HuH-7 (cell line): ENCODE results near the gene STXBP1.
"Not testable (repeated sequence)": the region's sequence is repeated elsewhere in the genome, so short reads cannot be mapped to it uniquely, and the experiment has no call there.

Experiments
- DNase-seq: peaks from one replicate; pipeline ENCODE4 v3.0.0; 2011; ENCODE audit warnings: low spot score

Gene STXBP1

DNA sequence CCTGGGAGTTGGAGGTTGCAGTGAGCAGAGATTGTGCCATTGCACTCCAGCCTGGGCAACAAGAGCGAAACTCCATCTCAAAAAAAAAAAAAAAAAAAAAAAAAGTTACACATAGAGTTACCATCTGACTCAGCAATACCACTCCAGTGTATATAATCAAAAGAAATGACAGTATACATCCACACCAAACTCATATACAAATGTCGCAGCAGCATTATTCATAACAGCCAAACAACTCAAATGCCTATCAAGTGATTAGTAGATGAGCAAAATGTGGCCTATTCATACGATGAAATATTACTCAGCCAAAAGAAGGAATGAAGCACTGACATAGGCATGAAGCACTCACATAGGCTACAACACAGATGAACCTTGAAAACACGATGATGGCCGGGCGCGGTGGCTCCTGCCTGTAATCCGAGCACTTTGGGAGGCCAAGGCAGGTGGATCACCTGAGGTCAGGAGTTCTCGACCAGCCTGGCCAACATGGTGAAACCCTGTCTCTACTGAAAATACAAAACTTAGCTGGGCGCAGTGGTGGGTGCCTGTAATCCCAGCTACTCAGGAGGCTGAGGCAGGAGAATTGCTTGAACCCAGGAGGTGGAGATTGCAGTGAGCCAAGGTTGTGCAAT is 9.4 kb downstream of the STXBP1 start:
- DNase-seq: not testable (repeated sequence)

GRCh38 chr9:127626752-127627493 is 14.8 kb downstream of the STXBP1 start:
- DNase-seq: no peak

DNA sequence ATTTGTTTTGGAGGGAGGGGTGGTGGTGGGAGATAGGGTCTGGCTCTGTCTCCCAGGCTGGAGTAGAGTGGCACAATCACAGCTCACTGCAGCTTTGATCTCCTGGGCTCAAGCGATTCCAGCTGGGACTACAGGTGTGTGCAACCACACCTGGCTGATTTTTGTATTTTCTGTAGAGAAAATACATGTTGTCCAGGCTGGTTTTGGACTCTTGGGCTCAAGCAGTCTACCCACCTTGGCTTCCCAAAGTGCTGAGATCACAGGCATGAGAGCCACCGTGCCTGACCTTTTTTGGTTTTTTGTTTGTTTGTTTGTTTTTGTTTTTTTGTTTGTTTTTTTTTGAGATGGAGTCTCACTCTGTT is 15.4 kb downstream of the STXBP1 start:
- no peak for DNase-seq

- DNase-seq: no peak
Measured at GRCh38 chr9:127628758-127629467, 16.8 kb downstream of the STXBP1 start.

DNA sequence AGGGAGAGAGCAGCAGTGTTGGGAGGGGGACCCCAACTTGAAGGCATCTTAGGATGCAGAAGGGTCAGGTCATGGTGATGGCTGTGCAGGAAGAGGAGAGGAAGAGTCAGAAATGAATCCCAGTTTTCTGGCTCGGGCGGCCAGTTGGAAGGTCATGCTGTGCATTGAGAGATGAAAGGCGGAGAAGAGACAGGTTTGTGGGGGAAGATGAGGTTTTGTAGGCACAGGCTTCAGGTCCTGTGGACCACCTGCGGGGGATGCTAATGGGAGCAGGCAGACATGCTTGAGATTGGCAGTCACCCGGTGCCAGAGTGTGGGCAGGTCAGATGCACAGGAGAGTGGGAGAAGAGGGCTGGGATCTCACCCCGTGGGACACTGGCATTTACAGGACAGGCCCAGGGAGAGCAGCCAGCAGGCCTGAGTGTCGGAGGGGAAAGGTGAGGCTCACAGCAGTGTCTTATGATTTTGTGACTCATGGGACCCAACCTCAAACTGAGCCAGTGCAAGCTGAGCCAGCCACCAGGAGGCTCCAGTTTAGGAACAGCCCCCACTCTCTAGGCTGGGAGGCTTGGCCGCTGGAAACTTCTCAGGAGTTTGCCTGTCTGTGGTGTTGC is 17.5 kb downstream of the STXBP1 start:
- DNase-seq: no peak

GRCh38 chr9:127633216-127633862 is 21.3 kb downstream of the STXBP1 start:
- no peak for DNase-seq

DNA sequence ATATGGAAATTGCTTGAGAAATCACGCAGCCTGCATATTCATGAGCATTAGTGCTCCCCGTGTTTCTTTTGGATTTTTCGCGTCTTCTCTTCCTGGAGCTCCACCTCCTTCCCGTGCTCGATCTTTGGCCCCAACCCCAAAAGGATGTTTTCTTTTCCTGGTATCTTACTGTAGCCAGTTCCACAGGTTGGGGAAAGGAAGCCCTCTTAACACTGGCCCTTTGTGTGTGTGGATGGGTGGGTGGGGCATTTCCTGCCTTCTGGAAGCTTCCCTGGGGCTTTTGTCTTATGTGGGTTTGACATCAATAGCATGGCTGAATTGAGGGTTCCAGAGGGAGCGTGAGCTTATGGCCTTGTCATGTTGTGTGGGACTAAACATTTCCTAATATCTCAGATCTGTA is 21.9 kb downstream of the STXBP1 start:
- no peak for DNase-seq

DNA sequence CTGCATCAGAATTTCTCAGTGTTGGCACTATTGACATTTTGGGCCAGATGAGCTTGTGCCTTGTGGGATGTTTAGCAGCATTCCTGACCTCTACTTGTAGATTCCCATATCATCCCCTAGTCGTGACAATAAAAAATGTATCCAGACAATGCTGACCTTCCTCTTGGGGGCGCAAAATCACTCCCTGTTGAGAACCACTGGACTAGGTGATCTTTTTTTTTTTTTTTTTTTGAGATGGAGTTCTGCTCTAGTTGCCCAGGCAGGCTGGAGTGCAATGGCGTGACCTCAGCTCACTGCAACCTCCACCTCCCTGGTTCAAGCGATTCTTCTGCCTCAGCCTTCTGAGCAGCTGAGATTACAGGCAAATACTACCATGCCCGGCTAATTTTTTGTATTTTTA is 22.6 kb downstream of the STXBP1 start:
- no peak for DNase-seq

DNA sequence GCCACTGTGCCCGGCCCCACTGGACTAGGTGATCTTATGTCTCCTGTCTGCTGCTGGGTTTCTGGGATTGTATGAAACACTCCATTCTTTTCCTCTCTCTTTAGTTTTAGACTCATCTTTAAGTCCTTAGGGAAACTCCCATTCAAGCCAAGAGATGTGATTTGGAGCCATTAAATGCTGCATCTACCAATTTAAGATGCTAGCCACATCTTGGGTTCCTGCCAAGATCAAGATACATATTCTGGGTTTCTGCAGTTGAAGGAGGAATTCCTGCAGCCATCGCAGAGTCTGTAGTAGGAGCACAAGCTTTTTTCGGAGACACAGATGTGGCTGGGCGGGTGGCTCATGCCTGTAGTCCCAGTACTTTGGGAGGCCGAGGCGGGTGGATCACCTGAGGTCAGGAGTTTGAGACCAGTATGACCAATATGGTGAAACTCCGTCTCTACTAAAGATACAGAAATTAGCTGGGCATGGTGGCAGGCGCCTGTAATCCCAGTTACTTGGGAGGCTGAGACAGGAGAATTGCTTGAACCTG is 23.2 kb downstream of the STXBP1 start:
- DNase-seq: no peak

DNA sequence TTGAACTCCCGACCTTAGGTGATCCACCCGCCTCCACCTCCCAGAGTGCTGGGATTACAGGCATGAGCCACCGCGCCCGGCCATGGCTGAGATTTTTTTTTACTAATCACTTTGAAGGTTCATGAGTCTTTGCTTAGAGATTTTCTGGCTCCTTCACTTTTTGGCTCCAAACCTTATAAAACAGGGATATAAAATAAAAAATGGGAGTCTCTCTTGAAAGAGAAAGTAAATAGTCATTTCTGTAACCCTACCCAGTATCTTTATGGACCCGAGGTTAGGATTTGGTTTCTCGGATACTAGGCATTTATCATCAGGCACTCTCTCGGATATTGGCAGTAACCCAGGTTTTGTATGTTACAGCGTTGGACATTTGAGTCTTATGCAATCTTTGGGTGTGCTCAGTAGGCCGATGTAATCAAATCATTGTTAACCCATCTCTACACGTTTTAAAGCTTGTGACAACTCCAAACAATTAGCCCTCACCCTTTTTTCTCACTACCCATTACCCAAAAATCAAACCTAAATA is 25.3 kb downstream of the STXBP1 start:
- peak; percentile 24 for DNase-seq

DNA sequence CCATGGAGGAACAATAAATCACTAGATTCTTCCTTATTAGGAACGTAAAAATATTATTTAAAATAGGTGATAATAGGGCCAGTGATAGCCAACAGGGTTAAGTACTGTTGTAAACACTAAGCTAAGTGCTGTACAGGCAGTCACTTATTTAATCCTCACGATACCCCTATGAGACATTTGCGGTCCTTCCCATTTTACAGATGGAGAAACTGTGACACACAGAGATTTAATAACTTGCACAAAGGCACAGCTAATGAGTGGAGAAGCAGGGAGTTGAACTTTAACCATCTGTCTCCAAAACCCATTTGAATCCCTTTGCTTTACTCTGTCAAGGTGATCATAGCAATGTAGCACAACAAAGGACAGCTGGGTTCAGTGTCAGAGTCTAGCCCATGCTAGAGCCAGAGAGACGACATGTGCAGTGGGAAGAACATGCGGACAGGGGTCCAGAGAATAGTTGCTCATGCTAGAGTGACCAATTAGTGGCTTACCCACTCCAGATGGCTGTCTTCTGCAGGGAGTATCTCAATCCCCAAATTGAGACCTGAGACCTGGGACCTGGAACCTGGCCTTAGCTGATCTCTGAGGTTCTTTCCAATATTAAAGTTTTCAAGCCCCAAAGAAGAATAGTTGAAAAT is 28.9 kb downstream of the STXBP1 start:
- no peak for DNase-seq

DNA sequence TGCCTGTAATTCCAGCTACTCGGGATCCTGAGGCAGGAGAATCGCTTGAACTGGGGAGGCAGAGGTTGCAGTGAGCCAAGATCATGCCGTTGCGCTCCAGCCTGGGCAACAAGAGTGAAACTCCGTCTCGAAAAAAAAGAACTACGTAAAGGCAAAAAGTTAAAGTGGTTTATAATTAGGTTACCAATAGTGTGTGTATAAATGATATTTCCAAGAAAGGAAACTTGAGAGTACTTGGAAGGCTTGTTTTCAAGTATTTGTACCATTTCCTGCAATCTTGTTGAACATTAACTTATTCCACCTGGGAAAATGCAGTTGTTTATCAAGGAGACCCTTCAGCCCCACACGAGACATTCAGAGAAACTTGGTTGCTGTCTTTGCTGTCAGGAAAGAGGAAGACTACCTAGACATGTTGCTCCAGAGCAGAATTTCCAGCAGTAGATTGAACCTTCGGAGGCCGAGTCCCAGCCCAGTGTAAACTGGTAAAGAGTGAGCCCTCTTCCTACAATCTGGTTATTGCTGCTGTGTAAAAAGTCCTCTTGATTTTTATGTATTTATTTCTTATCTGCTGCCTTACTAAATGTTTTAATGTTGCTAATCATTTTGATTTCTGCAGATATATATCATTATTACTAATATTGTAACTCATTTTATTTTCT is 30.1 kb downstream of the STXBP1 start:
- DNase-seq: no peak

DNA sequence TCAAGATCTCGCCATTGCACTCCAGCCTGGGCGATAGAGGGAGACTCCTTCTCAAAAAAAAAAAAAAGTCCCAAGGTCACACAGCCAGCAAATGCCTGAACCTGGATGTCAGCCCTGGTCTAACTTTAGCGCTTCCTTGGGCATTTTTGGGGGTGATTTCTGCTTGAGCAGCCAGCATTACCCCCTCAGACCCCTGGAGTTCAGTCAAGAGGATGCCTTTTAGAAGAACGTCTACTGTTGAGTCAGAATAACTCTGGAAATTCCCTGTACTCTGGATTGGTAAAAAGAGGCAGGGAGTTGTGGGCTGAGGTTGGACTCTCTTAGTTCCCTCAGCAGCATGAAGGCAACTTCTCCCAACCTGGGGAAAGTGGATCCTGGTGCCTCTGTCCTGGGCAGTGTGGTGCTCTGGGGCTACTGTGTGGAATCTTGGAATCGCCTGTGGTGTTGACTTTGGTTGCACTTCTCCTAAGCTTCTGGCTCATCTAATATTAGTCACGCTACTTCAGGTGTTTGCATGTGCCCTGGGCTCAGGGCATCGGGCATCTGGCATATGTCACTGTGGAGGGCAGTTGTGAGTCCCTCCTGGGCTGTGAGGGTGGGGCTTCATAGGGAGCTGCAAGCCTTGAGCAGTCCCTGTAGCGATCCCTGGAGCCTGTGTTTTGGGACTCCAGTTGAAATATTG is 32.2 kb downstream of the STXBP1 start:
- DNase-seq: no peak

GRCh38 chr9:127644943-127645342 is 32.9 kb downstream of the STXBP1 start:
- DNase-seq: no peak

DNA sequence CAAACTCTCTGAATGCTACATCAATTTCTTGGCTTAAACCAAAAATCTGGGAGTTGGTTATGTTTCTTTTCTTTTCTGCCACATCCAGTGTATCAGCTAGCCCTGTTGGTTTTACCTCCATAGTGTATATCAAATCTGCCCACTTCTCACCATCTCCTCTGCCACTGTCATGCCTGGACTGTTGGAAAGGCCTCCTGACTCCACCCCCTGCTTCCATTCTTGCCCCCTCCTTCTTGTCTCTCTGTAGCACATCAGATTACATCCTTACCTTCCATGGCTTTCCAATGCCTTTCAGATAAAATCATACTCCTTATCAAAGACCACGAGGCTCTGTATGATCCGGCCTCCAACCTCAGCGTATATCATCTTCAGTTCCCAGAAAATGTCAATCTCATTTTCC is 35.4 kb downstream of the STXBP1 start:
- DNase-seq: no peak

- DNase-seq: no peak
Measured at GRCh38 chr9:127650518-127650917, 38.4 kb downstream of the STXBP1 start.

DNA sequence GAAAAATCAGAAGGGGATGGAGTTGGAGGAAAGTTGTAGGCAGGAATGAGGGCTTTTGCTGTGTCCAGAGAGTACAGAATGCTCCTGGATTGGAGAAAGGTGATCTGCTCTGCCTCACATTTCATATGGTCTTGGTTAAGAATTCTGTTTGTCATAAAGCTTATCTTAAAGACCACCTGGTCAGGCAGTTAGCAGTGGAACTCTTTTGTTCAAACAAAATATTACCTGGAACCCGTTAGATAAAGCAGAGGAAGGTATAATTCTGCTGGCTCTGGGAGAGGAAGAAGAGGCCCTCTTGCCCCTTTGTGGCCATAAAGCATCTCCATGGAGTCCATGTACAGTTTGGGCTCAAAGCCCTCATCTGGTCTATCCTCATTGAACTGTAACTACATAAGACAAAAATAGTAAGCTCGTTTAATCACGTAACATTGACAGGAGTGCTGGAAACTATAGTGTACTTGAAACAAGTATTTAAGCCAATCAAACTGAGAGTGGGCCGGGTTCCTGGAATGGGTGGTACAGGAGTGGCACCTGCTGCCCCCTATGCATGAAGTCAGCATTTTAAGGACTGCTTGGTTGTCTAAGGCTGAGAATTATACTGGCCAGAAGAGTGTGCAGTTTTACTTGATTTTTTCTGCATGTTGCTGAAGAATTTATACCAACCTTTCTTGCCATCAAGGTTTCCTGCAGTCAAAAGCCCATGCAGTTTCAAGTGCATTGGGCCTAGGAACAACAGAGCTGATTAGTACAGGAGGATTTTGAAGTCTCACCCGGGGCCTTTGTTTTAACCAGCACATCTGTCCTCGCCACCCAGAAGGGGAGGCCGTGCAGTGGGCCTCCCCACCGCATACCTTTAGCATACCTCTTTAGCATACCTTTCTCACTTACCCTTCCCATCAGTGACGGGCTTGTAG is 39.9 kb downstream of the STXBP1 start:
- DNase-seq: no peak

- no peak for DNase-seq
Measured at GRCh38 chr9:127652733-127653132, 40.7 kb downstream of the STXBP1 start.

DNA sequence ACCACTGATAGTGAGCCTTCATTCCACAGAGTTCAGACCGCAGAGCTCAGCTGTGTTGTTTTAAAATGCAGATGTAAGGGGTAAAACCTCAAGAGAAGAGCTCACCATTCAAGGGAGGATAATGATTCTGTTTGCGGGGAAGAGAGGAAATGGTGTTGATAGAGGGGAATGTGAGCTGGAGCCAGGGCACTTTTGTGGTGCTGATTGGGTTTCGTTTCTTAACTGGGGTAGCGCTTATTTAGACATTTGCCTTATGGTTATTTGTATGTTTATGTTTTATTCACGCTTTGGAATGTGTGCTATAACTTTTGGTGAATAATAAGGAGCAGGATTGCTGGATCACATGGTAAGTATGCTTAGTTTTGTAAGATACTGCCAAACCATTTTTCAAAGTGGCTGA is 42.5 kb downstream of the STXBP1 start:
- DNase-seq: no peak
